Measurements from ENCODE around the gene DHRS2. TPM values are rescaled to one million over a fixed set of nuclear protein-coding genes. Genes with fewer than 3 reads are reported as not detected.
A peak's percentile ranks its signal among the peaks of the same experiment; 100 is the strongest.

DHRS2 gene
- total and polyA plus RNA-seq, 2 of the 13 experiments (the other 11 are each of a cell fraction or from before 2014, with no cell fraction given), result 1,621 to 3,021 TPM

DNA sequence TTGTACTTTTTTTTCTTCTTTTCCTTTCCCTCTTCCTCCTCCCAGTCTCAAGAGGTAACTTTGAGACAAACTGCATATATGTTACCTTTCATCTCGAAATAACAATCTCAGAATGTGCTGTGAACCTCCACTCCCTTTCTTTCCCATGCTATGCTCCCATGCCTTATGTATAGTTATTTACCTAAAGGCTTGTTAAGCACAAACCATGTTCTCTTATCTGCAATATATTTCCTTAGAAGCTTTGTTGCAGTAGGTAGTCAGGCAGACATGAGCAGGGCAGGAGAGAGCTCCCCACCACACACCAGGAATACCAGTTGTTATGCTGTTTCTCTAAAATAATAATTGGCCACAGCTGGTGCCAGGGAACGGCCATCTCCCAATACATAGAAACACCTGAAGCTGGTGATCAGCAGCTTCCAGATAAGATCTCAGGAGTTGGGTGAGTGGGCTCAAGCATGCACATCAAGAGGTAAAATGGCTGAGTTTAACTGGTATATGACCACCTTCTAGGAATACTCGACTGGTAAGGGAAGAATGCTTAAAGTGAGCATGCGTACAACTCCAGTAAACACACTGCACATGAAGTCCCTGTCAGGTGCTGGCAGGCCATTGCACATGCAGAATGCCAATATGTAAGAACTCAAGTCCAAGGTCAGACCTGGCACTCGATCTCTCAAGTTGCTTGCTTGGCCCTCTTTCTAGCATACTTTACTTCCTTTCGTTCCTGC is 14.8 kb upstream of the DHRS2 start (continued):
- TF ChIP-seq HIC2 (CRISPR knock-in tag; IDR thresholded peaks at IDR 0.05; ENCODE audit: low read depth), result 0 out of 2 replicates have a peak, but pooled peaks have one; percentile 33
- TF ChIP-seq, protein P1, sequence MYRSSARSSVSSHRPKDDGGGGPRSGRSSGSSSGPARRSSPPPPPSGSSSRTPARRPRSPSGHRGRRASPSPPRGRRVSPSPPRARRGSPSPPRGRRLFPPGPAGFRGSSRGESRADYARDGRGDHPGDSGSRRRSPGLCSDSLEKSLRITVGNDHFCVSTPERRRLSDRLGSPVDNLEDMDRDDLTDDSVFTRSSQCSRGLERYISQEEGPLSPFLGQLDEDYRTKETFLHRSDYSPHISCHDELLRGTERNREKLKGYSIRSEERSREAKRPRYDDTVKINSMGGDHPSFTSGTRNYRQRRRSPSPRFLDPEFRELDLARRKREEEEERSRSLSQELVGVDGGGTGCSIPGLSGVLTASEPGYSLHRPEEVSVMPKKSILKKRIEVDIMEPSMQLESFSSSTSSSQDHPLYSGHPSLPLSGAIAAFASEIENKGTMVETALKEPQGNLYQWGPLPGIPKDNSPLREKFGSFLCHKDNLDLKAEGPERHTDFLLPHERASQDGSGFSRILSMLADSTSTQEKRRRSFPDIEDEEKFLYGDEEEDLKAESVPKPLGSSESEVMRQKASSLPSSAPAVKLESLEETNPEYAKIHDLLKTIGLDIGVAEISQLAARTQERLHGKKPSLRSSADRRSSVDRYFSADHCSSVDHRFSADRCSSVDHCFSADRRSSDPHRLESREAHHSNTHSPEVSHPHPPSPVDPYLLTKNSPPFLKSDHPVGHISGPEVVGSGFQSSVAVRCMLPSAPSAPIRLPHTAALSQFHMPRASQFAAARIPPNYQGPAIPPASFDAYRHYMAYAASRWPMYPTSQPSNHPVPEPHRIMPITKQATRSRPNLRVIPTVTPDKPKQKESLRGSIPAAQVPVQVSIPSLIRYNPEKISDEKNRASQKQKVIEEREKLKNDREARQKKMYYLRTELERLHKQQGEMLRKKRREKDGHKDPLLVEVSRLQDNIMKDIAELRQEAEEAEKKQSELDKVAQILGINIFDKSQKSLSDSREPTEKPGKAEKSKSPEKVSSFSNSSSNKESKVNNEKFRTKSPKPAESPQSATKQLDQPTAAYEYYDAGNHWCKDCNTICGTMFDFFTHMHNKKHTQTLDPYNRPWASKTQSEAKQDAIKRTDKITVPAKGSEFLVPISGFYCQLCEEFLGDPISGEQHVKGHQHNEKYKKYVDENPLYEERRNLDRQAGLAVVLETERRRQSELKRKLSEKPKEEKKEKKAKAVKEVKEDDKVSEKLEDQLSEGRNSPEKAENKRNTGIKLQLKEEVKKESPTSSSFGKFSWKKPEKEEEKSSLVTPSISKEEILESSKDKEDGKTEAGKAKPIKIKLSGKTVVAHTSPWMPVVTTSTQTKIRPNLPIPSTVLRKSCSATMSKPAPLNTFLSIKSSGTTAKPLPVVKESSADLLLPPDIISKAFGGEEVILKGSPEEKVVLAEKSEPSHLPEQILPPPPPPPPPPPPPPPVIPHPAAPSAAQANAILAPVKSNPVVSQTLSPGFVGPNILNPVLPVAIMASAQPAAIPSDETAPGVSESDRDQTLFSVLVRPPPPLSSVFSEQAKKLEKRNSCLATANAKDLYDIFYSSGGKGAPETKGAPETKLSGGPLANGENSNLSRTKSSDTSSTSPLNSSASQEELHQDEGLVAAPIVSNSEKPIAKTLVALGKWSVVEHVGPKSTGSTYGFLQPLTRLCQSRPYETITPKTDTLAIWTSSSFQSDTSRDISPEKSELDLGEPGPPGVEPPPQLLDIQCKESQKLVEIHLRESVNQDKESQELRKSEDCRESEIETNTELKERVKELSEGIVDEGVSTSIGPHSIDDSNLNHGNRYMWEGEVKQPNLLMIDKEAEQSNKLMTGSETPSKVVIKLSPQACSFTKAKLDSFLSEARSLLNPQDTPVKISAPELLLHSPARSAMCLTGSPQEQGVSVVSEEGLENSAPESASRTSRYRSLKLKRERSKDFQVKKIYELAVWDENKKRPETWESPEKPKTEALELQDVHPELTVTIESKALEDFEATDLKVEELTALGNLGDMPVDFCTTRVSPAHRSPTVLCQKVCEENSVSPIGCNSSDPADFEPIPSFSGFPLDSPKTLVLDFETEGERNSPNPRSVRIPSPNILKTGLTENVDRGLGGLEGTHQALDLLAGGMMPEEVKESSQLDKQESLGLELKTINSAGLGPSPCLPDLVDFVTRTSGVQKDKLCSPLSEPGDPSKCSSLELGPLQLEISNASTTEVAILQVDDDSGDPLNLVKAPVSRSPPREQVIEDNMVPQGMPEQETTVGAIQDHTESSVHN (CRISPR knock-in tag; IDR thresholded peaks at IDR 0.05), result no peak
- peak; percentile 40; the same call in 1 of the 2 replicates for TF ChIP-seq ZMYM4 (CRISPR knock-in tag; IDR thresholded peaks at IDR 0.05)
- peak; percentile 50; the same call in 1 of the 2 replicates for TF ChIP-seq YEATS2 (CRISPR knock-in tag; IDR thresholded peaks at IDR 0.05; ENCODE audit: borderline replicate concordance)
- no peak for TF ChIP-seq ZNF768 (CRISPR knock-in tag; IDR thresholded peaks at IDR 0.05)
- TF ChIP-seq RBFOX2 (IDR thresholded peaks at IDR 0.05; ENCODE audit: low read depth, low read length), result no peak
- no peak for TF ChIP-seq EP300 (IDR thresholded peaks at IDR 0.05; ENCODE audit: low read depth in 2 of 2, low read length in 2 of 2)
- TF ChIP-seq EP300 (CRISPR knock-in tag; IDR thresholded peaks at IDR 0.05; ENCODE audit: borderline replicate concordance), result no peak
- TF ChIP-seq, protein P2, sequence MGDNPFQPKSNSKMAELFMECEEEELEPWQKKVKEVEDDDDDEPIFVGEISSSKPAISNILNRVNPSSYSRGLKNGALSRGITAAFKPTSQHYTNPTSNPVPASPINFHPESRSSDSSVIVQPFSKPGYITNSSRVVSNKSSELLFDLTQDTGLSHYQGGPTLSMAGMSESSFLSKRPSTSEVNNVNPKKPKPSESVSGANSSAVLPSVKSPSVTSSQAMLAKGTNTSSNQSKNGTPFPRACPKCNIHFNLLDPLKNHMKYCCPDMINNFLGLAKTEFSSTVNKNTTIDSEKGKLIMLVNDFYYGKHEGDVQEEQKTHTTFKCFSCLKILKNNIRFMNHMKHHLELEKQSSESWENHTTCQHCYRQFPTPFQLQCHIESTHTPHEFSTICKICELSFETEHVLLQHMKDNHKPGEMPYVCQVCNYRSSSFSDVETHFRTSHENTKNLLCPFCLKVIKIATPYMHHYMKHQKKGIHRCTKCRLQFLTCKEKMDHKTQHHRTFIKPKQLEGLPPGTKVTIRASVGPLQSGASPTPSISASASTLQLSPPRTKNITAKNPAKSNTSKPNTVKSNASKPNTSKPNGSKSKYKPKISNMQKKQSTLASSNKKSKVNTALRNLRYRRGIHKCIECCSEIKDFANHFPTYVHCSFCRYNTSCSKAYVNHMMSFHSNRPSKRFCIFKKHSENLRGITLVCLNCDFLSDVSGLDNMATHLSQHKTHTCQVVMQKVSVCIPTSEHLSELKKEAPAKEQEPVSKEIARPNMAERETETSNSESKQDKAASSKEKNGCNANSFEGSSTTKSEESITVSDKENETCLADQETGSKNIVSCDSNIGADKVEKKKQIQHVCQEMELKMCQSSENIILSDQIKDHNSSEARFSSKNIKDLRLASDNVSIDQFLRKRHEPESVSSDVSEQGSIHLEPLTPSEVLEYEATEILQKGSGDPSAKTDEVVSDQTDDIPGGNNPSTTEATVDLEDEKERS (CRISPR knock-in tag; IDR thresholded peaks at IDR 0.05), result 0 out of 2 replicates have a peak, but pooled peaks have one; percentile 38
- TF ChIP-seq ZNF644 (CRISPR knock-in tag; IDR thresholded peaks at IDR 0.05; ENCODE audit: low read depth), result no peak
- TF ChIP-seq CENPT (CRISPR knock-in tag; IDR thresholded peaks at IDR 0.05; ENCODE audit: low read depth), result no peak
- TF ChIP-seq, protein P3, sequence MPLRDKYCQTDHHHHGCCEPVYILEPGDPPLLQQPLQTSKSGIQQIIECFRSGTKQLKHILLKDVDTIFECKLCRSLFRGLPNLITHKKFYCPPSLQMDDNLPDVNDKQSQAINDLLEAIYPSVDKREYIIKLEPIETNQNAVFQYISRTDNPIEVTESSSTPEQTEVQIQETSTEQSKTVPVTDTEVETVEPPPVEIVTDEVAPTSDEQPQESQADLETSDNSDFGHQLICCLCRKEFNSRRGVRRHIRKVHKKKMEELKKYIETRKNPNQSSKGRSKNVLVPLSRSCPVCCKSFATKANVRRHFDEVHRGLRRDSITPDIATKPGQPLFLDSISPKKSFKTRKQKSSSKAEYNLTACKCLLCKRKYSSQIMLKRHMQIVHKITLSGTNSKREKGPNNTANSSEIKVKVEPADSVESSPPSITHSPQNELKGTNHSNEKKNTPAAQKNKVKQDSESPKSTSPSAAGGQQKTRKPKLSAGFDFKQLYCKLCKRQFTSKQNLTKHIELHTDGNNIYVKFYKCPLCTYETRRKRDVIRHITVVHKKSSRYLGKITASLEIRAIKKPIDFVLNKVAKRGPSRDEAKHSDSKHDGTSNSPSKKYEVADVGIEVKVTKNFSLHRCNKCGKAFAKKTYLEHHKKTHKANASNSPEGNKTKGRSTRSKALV (CRISPR knock-in tag; IDR thresholded peaks at IDR 0.05), result no peak
- 0 out of 2 replicates have a peak, but pooled peaks have one; percentile 8 for TF ChIP-seq BHLHE40 (IDR thresholded peaks at IDR 0.05; ENCODE audit: low read length)

All from HepG2 (cell line).